Uterus (tissue), 4 donors: ENCODE data around the gene GJA1. TPM values are rescaled to one million over a fixed set of nuclear protein-coding genes. Genes with fewer than 3 reads are reported as not detected.

Experiments
- DNase-seq, 2 donors: peaks; one replicate each; pipeline ENCODE4 v3.0.0-alpha.2; 2019 to 2020
- H3K27ac ChIP-seq, 2 donors: fragments of 200-600 bp; sonication (generic); 1 replicate in 1 of 2; 2 replicates in 1 of 2; pipeline ENCODE4 v1.5.1; 2016 to 2018
- H3K27me3 ChIP-seq, 2 donors: fragments of 200-600 bp; sonication (generic); one replicate each; pipeline ENCODE4 v1.5.1; 2018 to 2019; ENCODE audit warnings: control low read depth in 1 of 2
- H3K36me3 ChIP-seq, 2 donors: fragments of 200-600 bp; sonication (generic); one replicate each; pipeline ENCODE4 v1.5.1; 2019; ENCODE audit warnings: control low read depth in 1 of 2
- H3K4me1 ChIP-seq, 2 donors: fragments of 200-600 bp; sonication (generic); one replicate each; pipeline ENCODE4 v1.5.1; 2018 to 2019; ENCODE audit warnings: control low read depth in 1 of 2
- H3K4me3 ChIP-seq, 2 donors: fragments of 200-600 bp; sonication (generic); 1 replicate in 1 of 2; 2 replicates in 1 of 2; pipeline ENCODE4 v1.5.1; 2018 to 2019; ENCODE audit warnings: mild to moderate bottlenecking in 1 of 2
- H3K9me3 ChIP-seq, 2 donors: fragments of 200-600 bp; sonication (generic); one replicate each; pipeline ENCODE4 v1.5.1; 2019; ENCODE audit warnings: control low read depth in 1 of 2
- POLR2A ChIP-seq, 2 donors: fragments of 450-650 bp; IDR thresholded peaks; one replicate each; pipeline ENCODE4 v1.6.1; 2016; ENCODE audit warnings: antibody characterized with exemption in 2 of 2, mild to moderate bottlenecking in 1 of 2, moderate library complexity in 1 of 2
- intact Hi-C: fragments of 100-400 bp; cut with DNase I; formaldehyde crosslinking; loops from one replicate; pipeline ENCODE4 v1.15.1; 2023; ENCODE audit warnings: low total_unique reads
- total RNA-seq, 4 donors: library from RNA; depleted of rRNA in 3 of 4; stranded (reverse); fragments of >200 nt in 3 of 4; gene quantifications; one replicate each; pipeline versions ENCODE4 v1.1.0 to v1.2.4, GENCODE V29; 2014 to 2023
- TF ChIP-seq, protein P1 (sequence below), 4 experiments: fragments of 200-600 bp in 2 of 4; fragments of 450-650 bp in 2 of 4; sonication (generic) in 2 of 4; IDR thresholded peaks; one replicate each; pipeline ENCODE4 v1.5.1; 2016 to 2019; ENCODE audit warnings: antibody characterized with exemption in 4 of 4, mild to moderate bottlenecking in 2 of 4, moderate library complexity in 1 of 4
- donor health status: DM: yes; HTN: yes; CAD: no.

GJA1 gene
- total RNA-seq, 4 donors from 2014 or later: 41.5 to 260 (median 54.3) TPM

DNA sequence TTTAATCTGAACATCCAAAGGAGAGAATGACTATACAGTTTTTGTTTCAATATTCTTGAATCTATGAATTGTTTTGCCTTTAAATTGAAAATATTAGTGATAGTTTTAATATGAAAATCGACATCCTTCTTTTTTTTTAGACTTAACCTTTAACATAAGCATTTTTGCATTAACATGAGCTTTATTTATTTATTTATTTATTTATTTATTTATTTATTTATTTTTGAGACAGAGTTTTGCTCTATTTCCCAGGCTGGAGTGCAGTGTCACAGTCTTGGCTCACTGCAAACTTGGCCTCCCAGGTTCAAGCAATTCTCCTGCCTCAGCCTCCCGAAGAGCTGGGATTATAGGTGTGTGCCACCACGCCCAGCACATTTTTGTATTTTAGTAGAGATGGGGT, 27.6 kb downstream of the GJA1 start:
- H3K27ac ChIP-seq: no peak overlapping the region
- H3K4me1 ChIP-seq: no peaks in the 10 kb centered on the region
- H3K36me3 ChIP-seq: no peaks in the 10 kb centered on the region
- H3K4me3 ChIP-seq: no peak overlapping the region
- intact Hi-C loops: no loop called here
- no peak for TF ChIP-seq POLR2A (IDR thresholded peaks at IDR 0.05)
- TF ChIP-seq, protein P1, sequence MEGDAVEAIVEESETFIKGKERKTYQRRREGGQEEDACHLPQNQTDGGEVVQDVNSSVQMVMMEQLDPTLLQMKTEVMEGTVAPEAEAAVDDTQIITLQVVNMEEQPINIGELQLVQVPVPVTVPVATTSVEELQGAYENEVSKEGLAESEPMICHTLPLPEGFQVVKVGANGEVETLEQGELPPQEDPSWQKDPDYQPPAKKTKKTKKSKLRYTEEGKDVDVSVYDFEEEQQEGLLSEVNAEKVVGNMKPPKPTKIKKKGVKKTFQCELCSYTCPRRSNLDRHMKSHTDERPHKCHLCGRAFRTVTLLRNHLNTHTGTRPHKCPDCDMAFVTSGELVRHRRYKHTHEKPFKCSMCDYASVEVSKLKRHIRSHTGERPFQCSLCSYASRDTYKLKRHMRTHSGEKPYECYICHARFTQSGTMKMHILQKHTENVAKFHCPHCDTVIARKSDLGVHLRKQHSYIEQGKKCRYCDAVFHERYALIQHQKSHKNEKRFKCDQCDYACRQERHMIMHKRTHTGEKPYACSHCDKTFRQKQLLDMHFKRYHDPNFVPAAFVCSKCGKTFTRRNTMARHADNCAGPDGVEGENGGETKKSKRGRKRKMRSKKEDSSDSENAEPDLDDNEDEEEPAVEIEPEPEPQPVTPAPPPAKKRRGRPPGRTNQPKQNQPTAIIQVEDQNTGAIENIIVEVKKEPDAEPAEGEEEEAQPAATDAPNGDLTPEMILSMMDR (IDR thresholded peaks at IDR 0.05): no peak
- no peak for DNase-seq
- H3K27me3 ChIP-seq: no peaks in the 10 kb centered on the region
- no peaks in the 10 kb centered on the region for H3K9me3 ChIP-seq

DNA sequence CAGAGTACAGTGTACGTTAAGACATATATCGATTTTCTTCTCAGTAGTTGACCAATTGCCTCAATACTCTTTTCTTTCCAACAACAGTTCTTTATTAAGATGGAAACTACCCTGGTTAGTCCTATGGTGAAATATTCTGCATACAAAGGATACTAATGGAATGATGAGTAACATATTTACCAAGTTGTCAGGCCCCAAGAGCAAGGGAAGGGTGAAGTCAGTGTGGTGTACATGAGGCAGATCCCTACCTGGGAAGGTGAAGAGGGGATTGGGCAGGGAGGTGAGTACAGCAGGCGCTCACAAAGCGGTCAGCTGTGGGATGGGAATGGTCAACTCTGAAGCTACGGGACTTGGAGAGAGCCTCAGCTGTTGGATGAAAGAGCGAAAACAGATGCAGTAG, 29.7 kb downstream of the GJA1 start:
- Histone ChIP-seq H3K27me3 (no peaks in the 10 kb centered on the region), H3K36me3 (no peaks in the 10 kb centered on the region), H3K27ac (no peak overlapping the region), H3K4me3 (no peak overlapping the region), H3K4me1 (no peaks in the 10 kb centered on the region), H3K9me3 (no peaks in the 10 kb centered on the region)
- TF ChIP-seq POLR2A (IDR thresholded peaks at IDR 0.05): no peak
- TF ChIP-seq, protein P1 (IDR thresholded peaks at IDR 0.05): no peak
- no peak for DNase-seq
- intact Hi-C loops: no loop called here

DNA sequence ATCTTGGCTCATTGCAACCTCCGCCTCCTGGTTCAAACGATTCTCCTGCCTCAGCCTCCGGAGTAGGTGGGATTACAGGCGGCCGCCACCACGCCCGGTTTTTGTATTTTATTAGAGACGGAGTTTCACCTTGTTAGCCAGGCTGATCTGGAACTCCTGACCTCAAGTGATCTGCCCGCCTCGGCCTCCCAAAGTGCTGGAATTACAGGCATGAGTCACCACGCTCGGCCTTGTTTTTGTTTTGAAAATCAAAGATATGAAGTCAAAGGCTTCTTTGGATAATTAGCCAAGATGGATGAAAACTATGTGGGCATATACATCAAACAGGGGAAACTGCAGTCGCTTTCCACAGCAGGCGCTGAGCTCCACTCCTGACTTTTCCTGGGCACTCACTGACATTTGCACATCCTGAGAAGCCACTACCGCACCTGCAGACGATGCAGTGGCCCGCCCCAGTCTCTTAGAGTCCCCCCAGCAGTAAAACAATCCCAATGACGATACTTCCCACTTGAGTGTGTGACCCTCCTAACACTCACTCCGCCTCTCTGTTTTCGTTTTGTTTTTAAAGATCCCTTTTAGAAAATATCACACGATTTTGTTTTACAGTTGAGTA, 44.1 kb downstream of the GJA1 start:
- intact Hi-C loops: no loop called here
- DNase-seq: no peak

DNA sequence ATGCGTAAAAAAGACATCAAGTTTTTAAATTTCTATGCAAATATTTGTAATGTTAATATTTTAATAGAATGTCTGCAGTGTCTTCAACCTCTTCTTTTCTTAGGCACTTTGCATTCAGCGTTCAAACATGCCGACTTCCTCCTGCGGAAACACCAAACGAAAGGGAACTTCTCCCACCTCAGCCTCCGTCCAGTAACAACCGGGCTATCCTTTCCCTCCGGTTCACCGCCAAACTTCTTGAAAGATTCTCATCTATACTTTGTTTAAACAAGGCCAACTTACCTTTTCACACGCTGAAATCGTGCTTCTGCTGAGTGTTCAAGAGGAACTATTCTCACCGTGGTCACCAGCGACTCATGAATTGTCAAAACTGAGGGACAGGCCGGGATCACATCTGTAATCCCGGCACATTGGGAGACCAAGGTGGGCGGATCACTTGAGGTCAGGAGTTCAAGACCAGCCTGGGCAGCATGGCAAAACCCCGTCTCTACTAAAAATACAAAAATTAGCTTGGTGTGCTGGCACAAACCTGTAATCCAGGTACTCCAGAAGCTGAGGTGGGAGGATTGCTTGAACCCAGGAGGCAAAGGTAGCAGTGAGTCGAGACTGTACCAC, 44.8 kb downstream of the GJA1 start:
- Histone ChIP-seq H3K9me3 (no peaks in the 10 kb centered on the region), H3K27ac (no peak overlapping the region), H3K4me1 (no peaks in the 10 kb centered on the region), H3K36me3 (no peaks in the 10 kb centered on the region), H3K4me3 (no peak overlapping the region), H3K27me3 (no peaks in the 10 kb centered on the region)
- TF ChIP-seq, protein P1 (IDR thresholded peaks at IDR 0.05): no peak
- TF ChIP-seq POLR2A (IDR thresholded peaks at IDR 0.05): no peak
- intact Hi-C loops: no loop called here
- no peak for DNase-seq

More for the DNA sequence above, 44.1 kb downstream of the GJA1 start:
- Histone ChIP-seq H3K27ac (no peak overlapping the region), H3K27me3 (no peaks in the 10 kb centered on the region), H3K4me3 (no peak overlapping the region), H3K4me1 (no peaks in the 10 kb centered on the region), H3K36me3 (no peaks in the 10 kb centered on the region), H3K9me3 (no peaks in the 10 kb centered on the region)
- TF ChIP-seq POLR2A (IDR thresholded peaks at IDR 0.05): no peak
- TF ChIP-seq, protein P1 (IDR thresholded peaks at IDR 0.05): no peak

DNA sequence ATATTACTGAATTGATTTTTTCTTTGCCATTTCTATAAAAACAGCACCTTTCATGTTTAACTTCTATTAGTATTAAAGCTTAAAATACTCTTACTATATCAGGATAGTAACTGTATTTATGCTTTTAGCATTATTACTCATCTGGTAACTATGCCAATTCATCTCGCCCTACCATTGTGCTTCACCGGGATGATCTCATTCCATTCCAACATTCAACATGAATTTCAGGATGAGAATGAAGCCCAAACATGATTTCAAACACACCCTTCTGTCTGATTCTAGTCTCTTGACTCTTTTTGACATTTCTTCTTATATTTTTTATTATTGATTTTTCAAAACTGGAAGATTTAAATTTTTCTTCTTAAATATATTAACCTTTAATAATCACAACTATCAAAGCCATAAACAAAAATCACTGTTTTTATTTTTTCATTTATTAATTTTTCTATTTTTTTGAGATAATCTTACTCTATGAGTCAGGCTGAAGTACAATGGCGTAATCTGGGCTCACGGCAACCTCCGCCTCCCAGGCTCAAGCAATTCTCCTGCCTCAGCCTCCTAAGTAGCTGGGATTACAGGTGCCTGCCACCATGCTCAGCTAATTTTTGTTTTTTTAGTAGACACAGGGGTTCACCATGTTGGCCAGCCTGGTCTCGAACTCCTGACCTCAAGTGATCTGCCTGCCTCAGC, 46.7 kb downstream of the GJA1 start:
- no peaks in the 10 kb centered on the region for H3K36me3 ChIP-seq
- H3K4me1 ChIP-seq: peaks cover 0 to 3% of the 10 kb centered on the region in 2 donors
- H3K4me3 ChIP-seq: no peak overlapping the region
- TF ChIP-seq, protein P1 (IDR thresholded peaks at IDR 0.05): no peak
- no peak for TF ChIP-seq POLR2A (IDR thresholded peaks at IDR 0.05)
- no peaks in the 10 kb centered on the region for H3K27me3 ChIP-seq
- no peaks in the 10 kb centered on the region for H3K9me3 ChIP-seq
- no peak overlapping the region for H3K27ac ChIP-seq
- no peak for DNase-seq
- intact Hi-C loops: no loop called here
